Neuron (in vitro differentiated cells): ENCODE data around the gene ECHDC1.
"Not testable (repeated sequence)": the region's sequence is repeated elsewhere in the genome, so short reads cannot be mapped to it uniquely, and the experiment has no call there.

Experiments used
- H2AFZ ChIP-seq: one replicate; pipeline ENCODE4 v1.6.1; 2013; ENCODE audit warnings: low read depth, mild to moderate bottlenecking, inconsistent platforms, low read length, moderate library complexity
- H3K27me3 ChIP-seq: one replicate; pipeline ENCODE4 v1.6.1; 2013; ENCODE audit warnings: low read length; ENCODE audit not compliant: insufficient read depth
- H3K36me3 ChIP-seq: one replicate; pipeline ENCODE4 v1.6.1; 2013; ENCODE audit warnings: low read length; ENCODE audit not compliant: insufficient read depth
- H3K4me1 ChIP-seq: one replicate; pipeline ENCODE4 v1.6.1; 2013; ENCODE audit warnings: low read length; ENCODE audit not compliant: insufficient read depth
- H3K4me3 ChIP-seq: 2 replicates; pipeline ENCODE4 v1.5.1; 2013; ENCODE audit warnings: mild to moderate bottlenecking, low read length, moderate library complexity
- H3K9me3 ChIP-seq: one replicate; pipeline ENCODE4 v1.6.1; 2013; ENCODE audit warnings: low read length

Gene ECHDC1

GRCh38 chr6:127331256-127331655, 12.2 kb downstream of the ECHDC1 start:
- Histone ChIP-seq H3K4me1 (peaks cover 11% of the 10 kb centered on the region), H3K36me3 (peaks cover 29% of the 10 kb centered on the region)
- not testable (repeated sequence) for H3K9me3 ChIP-seq, H3K4me3 ChIP-seq, H2AFZ ChIP-seq, H3K27me3 ChIP-seq

- Histone ChIP-seq H3K9me3 (no peaks in the 10 kb centered on the region), H3K27me3 (no peaks in the 10 kb centered on the region), H3K4me1 (peaks cover 11% of the 10 kb centered on the region), H3K4me3 (no peak overlapping the region), H2AFZ (no peak overlapping the region), H3K36me3 (peaks cover 46% of the 10 kb centered on the region)
Measured at GRCh38 chr6:127328043-127328609, 15.3 kb downstream of the ECHDC1 start.

GRCh38 chr6:127319686-127320085, 23.7 kb downstream of the ECHDC1 start:
- Histone ChIP-seq H3K36me3 (peaks cover 55% of the 10 kb centered on the region), H3K4me3 (no peak overlapping the region), H2AFZ (no peak overlapping the region), H3K9me3 (no peaks in the 10 kb centered on the region), H3K4me1 (no peaks in the 10 kb centered on the region), H3K27me3 (no peaks in the 10 kb centered on the region)

- H3K4me3 ChIP-seq = no peak overlapping the region
- H3K36me3 ChIP-seq = peaks cover 64% of the 10 kb centered on the region
- no peaks in the 10 kb centered on the region for H3K4me1 ChIP-seq
- H2AFZ ChIP-seq = no peak overlapping the region
- no peaks in the 10 kb centered on the region for H3K27me3 ChIP-seq
- H3K9me3 ChIP-seq = no peaks in the 10 kb centered on the region
Measured at GRCh38 chr6:127317388-127318128, 25.9 kb downstream of the ECHDC1 start.

GRCh38 chr6:127305741-127306140, 37.7 kb downstream of the ECHDC1 start:
- Histone ChIP-seq H2AFZ (no peak overlapping the region), H3K36me3 (peaks cover 19% of the 10 kb centered on the region), H3K4me3 (no peak overlapping the region), H3K9me3 (peaks cover 5% of the 10 kb centered on the region), H3K27me3 (no peaks in the 10 kb centered on the region), H3K4me1 (no peaks in the 10 kb centered on the region)

- H3K36me3 ChIP-seq = peaks cover 15% of the 10 kb centered on the region
- peaks cover 5% of the 10 kb centered on the region for H3K9me3 ChIP-seq
- H3K27me3 ChIP-seq = no peaks in the 10 kb centered on the region
- peaks cover 2% of the 10 kb centered on the region for H3K4me1 ChIP-seq
- H2AFZ ChIP-seq = no peak overlapping the region
- no peak overlapping the region for H3K4me3 ChIP-seq
Measured at GRCh38 chr6:127303917-127304316, 39.5 kb downstream of the ECHDC1 start.

- Histone ChIP-seq H2AFZ (no peak overlapping the region), H3K36me3 (peaks cover 18% of the 10 kb centered on the region), H3K27me3 (no peaks in the 10 kb centered on the region), H3K4me3 (no peak overlapping the region), H3K9me3 (peaks cover 9% of the 10 kb centered on the region), H3K4me1 (peaks cover 2% of the 10 kb centered on the region)
Measured at GRCh38 chr6:127302728-127303660, 40.4 kb downstream of the ECHDC1 start.

GRCh38 chr6:127301199-127301700, 42.2 kb downstream of the ECHDC1 start:
- H3K9me3 ChIP-seq = peaks cover 6% of the 10 kb centered on the region
- peaks cover 19% of the 10 kb centered on the region for H3K36me3 ChIP-seq
- no peak overlapping the region for H3K4me3 ChIP-seq
- peaks cover 2% of the 10 kb centered on the region for H3K4me1 ChIP-seq
- H2AFZ ChIP-seq = no peak overlapping the region
- no peaks in the 10 kb centered on the region for H3K27me3 ChIP-seq

- peaks cover 2% of the 10 kb centered on the region for H3K4me1 ChIP-seq
- no peaks in the 10 kb centered on the region for H3K27me3 ChIP-seq
- peaks cover 3% of the 10 kb centered on the region for H3K9me3 ChIP-seq
- no peak overlapping the region for H2AFZ ChIP-seq
- no peak overlapping the region for H3K4me3 ChIP-seq
- H3K36me3 ChIP-seq = peaks cover 23% of the 10 kb centered on the region
Measured at GRCh38 chr6:127300411-127300810, 43.0 kb downstream of the ECHDC1 start.

- H3K27me3 ChIP-seq = no peaks in the 10 kb centered on the region
- H3K4me3 ChIP-seq = no peak overlapping the region
- peaks cover 24% of the 10 kb centered on the region for H3K36me3 ChIP-seq
- no peak overlapping the region for H2AFZ ChIP-seq
- H3K4me1 ChIP-seq = peaks cover 2% of the 10 kb centered on the region
- H3K9me3 ChIP-seq = peaks cover 3% of the 10 kb centered on the region
Measured at GRCh38 chr6:127299522-127300240, 43.7 kb downstream of the ECHDC1 start.

GRCh38 chr6:127298475-127298874, 44.9 kb downstream of the ECHDC1 start:
- no peaks in the 10 kb centered on the region for H3K27me3 ChIP-seq
- H3K4me1 ChIP-seq = peaks cover 2% of the 10 kb centered on the region
- H3K9me3 ChIP-seq = peaks cover 3% of the 10 kb centered on the region
- H3K4me3 ChIP-seq = no peak overlapping the region
- H3K36me3 ChIP-seq = peaks cover 33% of the 10 kb centered on the region
- no peak overlapping the region for H2AFZ ChIP-seq

- Histone ChIP-seq H3K9me3 (peaks cover 3% of the 10 kb centered on the region), H3K4me1 (peaks cover 2% of the 10 kb centered on the region), H3K36me3 (peaks cover 40% of the 10 kb centered on the region), H3K4me3 (no peak overlapping the region), H3K27me3 (no peaks in the 10 kb centered on the region), H2AFZ (no peak overlapping the region)
Measured at GRCh38 chr6:127297502-127298070, 45.8 kb downstream of the ECHDC1 start.
